ENCODE results near the gene C12orf43.

DNA sequence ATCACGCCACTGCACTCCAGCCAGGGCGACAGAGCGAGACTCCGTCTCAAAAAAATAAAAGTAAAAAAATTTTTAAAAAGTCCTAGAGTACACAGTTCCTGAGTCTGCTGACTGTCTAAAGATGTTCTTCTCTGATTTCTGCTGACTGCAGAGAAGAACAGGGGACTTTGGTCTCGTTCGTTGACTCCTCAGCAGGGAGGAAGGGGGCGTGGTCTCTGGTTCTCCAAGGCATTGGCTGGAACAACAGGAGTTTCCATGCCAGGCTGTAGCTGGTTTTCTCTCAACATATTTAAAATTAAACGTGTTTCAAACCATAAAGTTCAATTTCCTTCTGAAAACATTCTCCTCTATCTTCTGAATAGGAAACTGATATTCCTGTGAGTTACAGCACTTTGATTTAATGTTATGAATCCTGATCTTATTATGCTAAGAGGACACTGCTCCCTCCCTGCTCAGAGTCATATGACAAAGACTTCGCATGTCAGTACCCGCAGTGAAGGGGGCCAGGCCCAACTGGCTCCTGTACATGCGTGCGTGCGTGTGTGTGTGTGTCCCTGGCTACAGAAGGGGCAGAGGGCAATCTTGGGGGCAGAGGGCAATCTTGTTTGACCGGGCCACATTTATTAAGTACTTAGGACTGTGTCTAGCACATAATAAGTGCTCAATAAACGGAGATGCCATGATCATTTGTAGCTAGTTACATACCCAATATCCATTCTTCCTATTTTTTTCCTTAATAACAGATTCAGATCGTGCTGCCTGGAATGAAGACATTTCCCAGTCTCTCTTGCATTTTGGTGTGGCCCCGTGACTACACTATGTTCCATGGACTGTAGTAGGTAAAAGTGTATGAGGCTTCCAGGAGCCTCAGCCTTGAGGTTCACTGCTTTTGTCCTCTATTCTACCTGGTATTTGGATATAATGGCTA is 54.4 kb downstream of the C12orf43 start:
- TF ChIP-seq CTCF (IDR thresholded peaks at IDR 0.05) (no peak), POLR2A (IDR thresholded peaks at IDR 0.05) (no peak)
